ENCODE data around the gene PRPF4.

DNA sequence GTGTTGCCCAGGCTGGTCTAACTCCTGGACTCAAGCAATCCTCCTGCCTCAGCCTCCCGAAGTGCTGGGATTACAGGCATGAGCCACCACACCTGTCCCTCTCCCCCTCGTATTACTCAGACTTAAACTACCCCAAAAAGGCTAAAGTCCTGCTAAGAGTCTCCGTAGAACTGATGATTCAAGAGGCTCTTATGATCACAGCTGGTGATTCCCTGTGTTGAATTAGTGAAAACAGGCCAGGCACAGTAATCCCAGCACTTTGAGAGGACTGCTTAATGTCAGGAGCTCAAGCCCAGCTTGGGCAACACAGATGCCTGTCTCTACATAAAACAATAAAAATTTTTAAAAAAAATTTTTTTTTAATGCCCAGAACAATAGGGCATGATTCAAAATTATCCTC is 9.3 kb upstream of the PRPF4 start:
- TF ChIP-seq, protein P1, sequence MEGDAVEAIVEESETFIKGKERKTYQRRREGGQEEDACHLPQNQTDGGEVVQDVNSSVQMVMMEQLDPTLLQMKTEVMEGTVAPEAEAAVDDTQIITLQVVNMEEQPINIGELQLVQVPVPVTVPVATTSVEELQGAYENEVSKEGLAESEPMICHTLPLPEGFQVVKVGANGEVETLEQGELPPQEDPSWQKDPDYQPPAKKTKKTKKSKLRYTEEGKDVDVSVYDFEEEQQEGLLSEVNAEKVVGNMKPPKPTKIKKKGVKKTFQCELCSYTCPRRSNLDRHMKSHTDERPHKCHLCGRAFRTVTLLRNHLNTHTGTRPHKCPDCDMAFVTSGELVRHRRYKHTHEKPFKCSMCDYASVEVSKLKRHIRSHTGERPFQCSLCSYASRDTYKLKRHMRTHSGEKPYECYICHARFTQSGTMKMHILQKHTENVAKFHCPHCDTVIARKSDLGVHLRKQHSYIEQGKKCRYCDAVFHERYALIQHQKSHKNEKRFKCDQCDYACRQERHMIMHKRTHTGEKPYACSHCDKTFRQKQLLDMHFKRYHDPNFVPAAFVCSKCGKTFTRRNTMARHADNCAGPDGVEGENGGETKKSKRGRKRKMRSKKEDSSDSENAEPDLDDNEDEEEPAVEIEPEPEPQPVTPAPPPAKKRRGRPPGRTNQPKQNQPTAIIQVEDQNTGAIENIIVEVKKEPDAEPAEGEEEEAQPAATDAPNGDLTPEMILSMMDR (IDR thresholded peaks at IDR 0.05; ENCODE audit: insufficient read depth, low read length, poor library complexity, severe bottlenecking) = no peak
- no peak for TF ChIP-seq EZH2phosphoT487 (conservative IDR thresholded peaks at IDR 0.05; ENCODE audit: low read length)
